Measurements from ENCODE around the gene PRR5L. TPM values are rescaled to one million over a fixed set of nuclear protein-coding genes. Genes with fewer than 3 reads are reported as not detected.

The PRR5L gene, protein sequence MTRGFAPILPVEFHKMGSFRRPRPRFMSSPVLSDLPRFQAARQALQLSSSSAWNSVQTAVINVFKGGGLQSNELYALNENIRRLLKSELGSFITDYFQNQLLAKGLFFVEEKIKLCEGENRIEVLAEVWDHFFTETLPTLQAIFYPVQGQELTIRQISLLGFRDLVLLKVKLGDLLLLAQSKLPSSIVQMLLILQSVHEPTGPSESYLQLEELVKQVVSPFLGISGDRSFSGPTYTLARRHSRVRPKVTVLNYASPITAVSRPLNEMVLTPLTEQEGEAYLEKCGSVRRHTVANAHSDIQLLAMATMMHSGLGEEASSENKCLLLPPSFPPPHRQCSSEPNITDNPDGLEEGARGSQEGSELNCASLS
- total RNA-seq (2014; rRNA removed; shearing (Covaris generic)) = 24.2 and 39.3 TPM in 2 replicates
- 12.2 and 16.1 TPM in 2 replicates for polyA plus RNA-seq (2015; cell fraction: cytosol; rRNA removed)
- polyA plus RNA-seq (2015; cell fraction: nucleus; rRNA removed) = 21.7 and 26.2 TPM in 2 replicates

DNA sequence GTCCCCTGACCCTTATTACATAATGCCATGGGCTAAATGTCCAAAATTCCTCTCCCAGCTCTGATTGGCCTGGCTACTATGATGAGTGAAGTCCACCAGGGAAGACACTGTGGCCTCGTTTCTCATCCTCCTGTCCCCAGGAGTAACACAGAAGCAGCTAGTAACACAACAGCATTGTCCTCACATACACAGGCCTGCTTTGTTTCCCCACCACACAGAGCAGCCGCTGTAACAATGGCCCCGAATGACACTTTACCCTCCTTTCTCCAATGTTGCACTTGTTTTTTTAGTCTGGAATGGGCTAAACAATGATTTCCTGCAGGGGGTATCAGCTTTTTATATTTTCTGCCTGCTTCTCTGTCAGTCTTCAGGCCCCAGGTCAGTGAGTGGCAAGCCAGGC, at the start of gene PRR5L:
Gene PRR5L, plus strand, starts transcription at position 363 of the 400 bp plus-strand sequence. CDS start 104,834 bp downstream, outside the sequence.
- DNase-seq (ENCODE audit: low read depth) = no peak

DNA sequence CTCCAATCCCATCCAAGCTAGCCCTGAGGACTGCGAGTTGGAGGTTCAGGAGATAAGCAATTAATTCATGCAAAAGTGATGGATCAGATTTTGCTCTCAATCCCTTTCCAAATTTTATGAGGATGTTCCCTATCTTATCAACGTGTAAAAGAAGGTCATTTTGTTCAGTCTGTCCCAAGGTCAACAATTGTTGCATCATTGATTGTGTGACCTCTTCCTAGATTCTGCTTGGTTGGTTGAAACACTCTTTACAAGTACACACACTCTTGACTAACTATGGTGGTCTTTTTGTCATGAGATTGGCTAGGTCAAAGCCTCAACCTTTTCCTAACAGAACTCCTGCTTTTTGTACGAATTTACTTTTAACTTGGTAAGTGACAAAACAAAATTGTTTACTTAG, 48.6 kb upstream of the PRR5L start:
- DNase-seq (ENCODE audit: low read depth) = no peak

DNA sequence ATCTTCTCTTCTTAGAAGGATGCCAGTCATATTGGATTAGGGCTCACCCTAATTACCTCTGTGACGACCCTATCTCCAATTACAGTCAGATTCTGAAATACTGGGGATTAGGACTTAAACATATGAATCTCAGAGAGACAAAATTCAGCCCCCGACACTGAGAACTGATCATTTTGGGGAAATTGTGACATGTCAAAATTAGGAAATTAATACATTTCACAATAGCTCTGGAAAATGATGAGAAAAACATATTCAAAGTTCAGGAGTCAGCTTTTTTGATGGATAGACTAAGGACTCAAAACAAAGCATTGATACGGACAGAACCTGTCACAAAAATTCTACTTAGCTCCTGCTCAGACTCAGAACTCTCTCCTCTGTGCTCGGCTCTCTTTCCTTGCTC, 47.7 kb upstream of the PRR5L start:
- no peak for DNase-seq (ENCODE audit: low read depth)

DNA sequence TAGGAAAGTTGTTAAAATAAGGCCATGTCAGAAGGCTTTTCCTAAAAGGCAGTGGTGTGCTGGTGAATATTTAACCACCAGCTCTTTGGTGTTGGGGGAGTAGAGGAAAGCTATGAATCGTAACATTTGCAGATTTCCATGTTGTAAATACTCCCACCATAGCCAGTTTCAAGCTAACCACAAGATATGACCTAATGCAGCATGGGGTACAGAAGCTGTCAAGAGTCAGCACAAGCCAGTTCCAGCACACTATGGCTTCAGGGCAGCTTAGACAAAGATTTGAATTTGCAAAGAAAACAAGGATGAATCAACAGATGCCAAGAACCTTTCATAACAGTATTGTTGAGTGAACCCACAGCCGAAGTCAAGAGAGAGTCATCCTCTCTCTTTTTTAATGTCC, 46.8 kb upstream of the PRR5L start:
- DNase-seq (ENCODE audit: low read depth) = peak; percentile 75

DNA sequence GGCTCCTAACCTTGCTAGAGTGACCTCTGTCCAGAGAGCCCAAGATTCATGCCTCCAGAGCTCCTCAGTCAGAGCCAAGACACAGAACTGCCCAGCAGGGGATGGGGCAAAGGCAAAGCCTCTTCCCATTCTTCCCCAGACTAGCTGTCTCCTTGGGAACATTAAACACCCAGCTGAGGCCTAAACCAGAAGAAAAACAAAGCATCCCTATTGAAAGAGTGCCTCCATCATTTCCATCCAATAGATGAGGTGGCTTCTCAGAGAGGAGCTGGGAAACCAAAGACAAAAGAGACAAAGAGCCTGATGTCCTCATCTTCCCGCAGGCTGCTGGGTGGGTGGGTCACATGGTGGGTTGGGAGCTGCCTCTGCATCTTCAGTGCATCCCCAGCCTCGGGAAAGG, 44.3 kb upstream of the PRR5L start:
- DNase-seq (ENCODE audit: low read depth) = no peak

DNA sequence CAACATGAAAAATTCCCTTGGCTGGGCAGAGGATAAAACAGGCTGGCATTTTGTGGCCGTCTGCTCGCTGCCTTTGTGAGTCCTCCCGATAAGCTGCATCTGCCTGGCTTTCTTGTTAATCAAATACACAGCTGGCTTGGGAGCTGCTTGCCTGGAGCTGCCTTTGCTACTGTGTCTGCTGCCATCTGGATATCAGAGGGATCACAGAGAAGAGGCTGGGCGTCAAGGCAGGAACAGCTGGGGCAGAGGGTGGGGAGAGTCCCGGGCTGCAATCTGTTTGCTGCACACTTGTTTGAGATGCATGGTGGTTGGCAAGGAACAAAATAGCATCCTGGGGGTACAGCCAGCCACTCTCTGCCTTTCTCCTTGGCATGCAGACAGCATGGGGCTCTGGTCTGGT, 42.9 kb upstream of the PRR5L start:
- DNase-seq (ENCODE audit: low read depth) = no peak

DNA sequence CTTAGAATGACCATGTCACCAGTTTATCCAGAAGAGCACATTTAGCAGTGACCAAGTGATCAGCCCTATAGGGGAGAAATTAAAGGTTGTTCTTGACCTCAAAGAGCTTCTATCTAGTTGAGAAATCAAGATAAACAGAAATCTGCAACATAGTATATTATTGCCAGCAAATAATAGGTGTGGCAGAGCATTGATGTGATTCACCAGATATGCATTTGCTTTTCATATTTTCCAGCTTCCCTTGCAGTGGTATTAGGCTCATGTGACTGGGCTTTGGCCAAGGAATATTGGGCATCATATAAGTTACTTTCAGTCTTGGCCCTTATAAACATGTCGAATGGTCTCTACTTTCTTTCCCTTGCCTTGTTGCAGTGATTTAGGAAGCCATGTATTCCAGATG, 41.4 kb upstream of the PRR5L start:
- peak; percentile 29 for DNase-seq (ENCODE audit: low read depth)

DNA sequence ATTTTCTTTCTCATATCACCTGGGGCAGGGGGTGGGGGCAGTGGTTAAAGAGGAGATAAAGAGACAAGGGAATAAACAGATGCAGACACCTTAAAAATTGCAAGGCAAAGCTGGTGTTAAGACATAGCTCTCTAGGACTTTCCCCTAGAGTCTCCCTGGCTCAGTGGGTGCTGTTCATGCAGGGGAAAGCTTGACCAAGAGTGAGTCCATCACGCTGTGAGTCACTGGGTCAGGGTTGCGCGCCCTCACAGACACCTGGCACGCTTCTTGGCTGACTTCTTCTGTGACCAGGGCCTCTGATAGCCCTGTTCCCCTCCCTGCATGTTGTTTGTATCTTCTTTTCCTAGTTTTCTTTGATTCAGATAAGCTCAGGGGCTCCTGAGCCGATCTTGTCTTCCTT, 38.7 kb upstream of the PRR5L start:
- DNase-seq (ENCODE audit: low read depth) = no peak

DNA sequence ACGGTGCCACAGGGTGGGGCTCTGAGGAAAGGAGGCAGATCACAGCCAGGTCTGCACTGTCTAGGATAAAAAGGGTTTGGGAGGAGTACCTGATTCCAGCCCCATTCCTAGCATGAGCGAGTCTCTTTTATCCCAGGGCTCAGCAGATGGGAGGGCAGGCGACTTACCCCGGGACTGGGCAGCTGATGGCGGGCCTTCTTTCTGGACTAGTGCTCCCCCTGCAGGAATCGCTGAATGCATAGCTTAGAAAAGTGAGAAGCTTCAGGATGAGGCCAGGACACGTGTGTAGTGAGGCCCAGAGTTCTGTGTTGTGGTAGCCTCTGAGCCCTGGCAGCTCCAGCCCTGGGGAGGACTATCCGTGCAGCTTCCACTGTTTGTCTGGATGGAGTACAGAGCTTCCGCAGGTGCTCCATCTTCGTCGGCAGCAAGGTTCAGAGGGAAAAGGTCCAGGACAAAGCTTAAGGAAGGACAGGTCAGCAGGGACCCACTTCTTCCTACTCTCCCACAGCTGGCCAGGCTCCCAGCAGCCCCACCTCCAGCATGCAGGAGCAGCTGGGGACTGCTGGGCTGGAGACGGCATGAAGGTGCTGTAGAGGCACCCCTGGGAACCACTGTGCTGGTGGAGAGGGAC, 37.2 kb upstream of the PRR5L start:
- DNase-seq (ENCODE audit: low read depth) = peak; percentile 63

DNA sequence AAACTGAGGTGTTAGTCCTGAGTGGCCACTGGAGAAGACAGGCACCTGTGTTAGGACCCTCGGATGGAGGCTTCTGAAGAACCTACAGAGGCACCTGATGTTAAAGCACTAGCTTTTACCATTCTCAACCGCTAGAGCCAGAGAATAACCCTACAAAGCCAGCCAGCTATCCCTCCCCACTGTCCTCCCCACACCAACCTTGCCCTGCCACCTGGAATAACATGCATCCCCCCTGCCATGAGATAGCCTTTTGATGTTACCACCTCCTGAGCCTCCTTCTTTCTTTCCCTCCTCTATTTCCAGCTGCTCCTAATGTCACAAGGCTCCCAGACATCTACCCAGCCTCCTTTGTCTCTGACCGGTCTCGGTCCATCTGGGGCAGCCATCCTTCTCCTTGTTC, 35.0 kb upstream of the PRR5L start:
- no peak for DNase-seq (ENCODE audit: low read depth)

DNA sequence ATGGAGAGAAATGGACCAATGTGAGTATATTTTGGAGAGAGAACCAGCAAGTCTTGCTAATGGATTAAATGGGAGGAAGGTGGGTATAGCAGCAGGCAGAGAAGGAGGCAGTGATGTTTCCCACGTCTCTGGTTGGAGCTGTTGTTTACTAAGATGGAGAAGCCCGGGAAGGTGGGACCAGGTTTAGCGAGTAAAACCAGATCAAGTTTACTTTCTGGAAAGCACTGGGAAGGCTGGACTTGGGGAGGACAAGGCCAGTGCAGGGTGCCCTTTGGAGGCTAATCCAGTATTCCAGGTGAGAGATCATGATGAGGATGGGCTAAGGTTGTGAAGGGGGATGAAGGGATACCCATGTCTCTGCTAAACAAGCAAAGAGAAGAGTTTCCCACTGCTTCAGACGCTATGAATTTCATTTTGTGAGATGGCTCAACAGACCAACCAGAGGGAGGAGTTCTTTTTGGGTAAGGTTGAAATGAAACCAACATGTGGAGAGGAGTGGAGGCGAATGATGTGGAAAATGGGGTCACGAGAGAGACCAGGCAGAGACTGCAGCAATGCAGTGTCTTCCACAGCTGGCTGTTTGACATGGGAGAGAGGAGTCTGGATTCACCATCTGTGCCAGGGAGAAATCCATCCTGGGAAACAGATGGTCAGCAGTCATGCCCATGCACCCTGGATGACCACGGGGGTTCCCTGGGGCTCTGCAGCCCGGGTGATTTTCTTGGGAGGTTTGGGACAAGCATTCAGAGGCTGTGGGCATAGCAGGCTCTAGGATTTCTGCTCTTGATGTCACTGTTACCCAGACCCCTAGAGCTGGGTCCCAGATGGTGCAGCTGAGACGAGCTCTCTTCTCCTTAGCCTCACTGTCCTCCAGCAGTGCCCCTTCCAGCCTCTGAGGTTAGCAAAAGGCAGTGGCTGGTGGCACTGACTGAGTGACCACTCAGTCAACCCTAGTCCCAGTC, 31.8 kb upstream of the PRR5L start:
- no peak for DNase-seq (ENCODE audit: low read depth)

DNA sequence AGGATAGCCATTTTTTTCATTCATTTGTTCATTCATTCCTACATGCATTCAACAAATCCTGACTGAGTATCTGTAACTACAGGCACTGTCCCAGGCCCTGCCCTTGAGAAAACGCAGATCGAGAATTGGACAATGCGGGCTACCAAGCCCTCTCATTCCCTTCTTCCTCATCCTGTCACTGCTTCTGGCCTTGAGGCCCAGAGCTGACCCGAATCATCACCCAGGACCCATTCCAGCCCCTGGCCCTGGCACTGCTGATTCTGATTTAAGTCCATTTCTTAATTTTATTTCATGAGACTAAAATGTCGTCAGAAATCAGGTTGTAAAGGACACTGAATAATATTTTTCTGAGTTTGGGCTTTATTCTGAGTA, 31.1 kb upstream of the PRR5L start:
- no peak for DNase-seq (ENCODE audit: low read depth)

DNA sequence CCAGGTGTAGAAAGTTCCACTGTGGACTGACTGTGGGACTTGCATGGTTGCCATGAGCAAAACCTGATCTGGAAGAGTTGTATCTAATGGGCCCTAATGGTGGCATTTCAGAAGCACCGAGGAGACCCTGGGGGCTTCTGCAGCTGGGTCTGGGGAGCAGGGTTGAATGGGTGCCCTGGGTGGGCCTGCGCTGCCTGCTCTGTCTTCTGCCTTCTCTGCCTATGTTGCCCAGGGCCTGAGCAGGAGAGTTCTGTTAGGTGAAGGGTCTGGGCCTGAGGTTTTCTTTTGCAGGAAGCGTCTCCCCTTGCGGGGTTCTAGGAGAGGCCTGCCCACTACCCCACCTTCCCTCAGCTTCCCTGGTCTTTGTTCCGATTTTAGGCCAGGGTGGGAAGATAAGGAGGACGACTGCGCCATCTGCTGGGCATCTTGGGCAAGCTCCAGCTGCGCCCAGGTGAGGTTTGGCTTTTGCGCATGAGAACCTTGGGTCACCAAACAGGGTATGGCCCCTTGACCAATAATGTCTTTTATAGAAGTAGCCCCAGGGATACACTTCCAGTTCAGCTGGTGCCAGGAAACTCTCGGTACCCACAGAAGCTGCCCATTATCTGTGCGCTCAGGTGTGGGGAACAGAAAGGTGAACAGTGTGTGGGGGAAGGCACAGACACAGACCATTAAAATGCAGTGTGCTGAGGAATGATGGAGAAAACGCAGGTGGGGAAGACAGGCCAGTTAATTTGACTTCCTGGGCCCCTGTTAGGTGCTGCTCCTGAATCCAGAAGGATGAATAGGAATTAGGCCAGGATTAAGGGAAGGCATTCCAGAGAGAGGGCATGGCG, 30.1 kb upstream of the PRR5L start:
- peak; percentile 42 for DNase-seq (ENCODE audit: low read depth)

DNA sequence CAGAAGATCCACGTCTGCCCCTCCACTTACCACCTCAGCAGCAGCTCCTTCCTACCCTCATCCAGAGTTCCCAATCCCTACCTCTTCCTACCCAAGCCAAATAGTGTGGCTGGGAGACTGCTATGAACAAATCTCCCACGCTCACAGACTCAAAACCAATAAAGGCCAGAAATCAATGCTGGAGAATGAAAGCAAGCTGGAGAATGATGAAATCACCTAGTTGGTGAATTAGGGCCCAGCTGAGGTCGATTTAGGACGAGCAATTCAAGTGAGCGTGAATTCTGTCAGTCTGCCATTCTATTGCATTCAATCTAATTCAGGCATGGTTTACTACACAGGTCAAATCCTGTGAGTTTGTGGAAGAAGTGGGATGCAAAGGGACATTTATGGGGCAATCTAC, 29.3 kb upstream of the PRR5L start:
- DNase-seq (ENCODE audit: low read depth) = no peak

DNA sequence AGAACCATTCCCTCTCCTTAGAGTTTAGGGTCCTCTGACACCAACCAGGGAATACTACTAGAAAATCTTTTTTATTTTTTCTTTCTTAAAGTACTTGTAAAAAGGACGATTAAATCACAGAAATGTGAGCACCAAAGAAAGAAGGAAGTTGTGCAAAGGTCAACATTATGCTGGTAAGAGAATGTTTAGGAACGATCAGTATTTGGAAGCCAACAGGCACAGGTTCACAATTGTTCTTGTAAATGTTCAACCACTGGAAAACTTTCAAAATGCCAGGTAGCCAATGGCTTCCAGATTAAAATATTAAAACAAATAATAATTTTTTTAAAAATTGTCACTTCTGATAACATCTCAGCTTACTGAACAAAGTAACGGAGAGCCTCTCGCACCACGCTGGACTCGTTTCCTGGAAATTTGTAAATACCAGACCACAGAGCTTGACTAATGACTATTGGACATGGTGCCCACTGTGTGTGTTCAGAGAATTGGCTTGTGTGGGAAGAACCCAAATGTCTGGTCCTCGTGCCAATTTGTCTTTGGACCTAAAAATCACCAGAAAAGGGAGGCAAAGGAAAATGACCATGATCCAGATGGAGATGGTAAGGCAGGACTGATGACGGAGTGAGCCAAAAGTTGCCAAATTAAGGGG, 27.6 kb upstream of the PRR5L start:
- DNase-seq (ENCODE audit: low read depth) = no peak

DNA sequence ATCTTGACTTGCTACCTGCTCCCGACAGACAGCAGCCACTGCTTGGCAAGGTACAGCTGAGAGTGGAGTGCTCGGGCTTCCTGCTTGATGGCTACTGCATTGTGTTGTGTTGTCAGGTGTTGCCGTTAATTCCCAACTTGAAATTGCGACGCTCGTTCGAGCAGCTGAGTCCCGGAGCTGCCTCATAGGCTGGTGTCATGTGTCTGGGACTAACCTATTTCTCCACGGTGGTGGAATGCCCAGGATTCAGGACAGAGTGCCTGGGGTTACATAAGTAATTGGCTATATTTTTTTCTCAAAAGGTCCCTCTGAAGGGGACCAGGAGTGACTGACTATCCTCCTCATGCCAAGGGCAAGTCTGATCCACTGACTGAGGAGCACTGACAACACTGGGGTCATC, 25.4 kb upstream of the PRR5L start:
- no peak for DNase-seq (ENCODE audit: low read depth)

DNA sequence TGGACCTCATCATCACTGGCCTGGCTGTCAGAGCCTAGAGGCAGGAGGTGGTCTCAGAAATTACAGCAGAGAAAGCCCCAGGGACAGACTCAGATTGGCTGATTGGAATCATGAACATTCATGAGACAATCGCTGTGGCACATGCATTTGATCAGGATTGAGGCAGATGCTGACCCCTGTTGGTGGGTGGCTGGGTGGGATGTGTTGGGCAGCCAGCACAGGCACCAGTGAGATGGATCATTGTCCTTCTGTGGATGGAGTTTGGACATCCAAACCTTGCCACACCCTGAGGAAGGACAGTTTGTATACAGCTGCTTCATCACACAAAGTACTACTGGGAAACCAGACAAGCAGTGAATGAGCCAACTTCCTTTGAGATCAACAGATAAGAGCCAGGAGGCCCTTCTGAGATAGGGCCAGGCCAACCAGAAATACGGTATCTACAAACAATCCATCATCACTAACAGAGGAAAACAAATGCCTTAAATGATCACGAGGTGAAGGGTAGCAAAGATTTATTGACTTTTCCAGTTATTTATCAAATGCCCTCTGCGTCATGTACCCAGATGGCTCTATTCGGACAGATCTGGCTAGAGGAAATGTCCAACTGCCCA, 24.2 kb upstream of the PRR5L start:
- DNase-seq (ENCODE audit: low read depth) = no peak

DNA sequence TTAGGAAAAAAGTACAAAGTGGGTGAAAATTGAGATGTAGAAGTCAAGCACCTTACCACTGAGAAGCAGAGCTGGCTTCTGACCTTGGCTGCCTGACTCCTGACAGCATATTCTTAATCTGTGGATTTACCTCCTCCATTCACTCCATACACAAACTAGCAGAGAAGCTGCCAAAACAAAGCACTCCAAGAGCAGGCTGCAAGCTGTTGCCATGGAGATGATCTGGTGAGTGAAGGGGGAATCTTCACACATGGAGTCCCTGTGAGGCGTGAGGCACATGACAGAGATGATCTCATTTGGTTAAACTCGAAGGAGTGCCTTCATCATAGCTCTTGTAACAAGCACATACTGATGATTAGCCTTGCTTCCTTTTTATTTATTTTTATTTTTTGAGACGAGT, 23.0 kb upstream of the PRR5L start:
- no peak for DNase-seq (ENCODE audit: low read depth)

DNA sequence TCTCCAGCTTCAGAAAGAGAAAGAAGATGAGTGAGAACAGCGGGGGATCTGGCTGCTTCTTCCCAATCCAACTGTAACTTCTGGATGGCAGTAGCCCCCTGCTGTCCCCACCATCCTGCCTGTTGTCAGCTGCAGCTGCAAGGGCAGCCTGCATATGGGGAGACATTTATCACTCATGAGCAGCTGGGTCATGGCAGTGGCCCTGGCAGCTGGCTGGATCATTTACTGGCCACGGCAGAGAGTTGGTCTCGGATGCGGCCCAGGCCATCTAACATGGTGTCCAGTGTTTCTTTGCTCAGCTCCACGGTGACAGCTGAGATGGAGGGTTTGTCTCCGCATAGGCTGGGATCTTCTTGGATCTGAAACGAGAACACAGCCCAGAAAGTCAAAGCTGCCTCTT, 21.7 kb upstream of the PRR5L start:
- no peak for DNase-seq (ENCODE audit: low read depth)

Measured in HT1080 (cell line).